B cell (primary cell): Measurements from ENCODE around the gene ZNF148. TPM values are rescaled to one million over a fixed set of nuclear protein-coding genes. Genes with fewer than 3 reads are reported as not detected.
"Not testable (repeated sequence)": the region's sequence is repeated elsewhere in the genome, so short reads cannot be mapped to it uniquely, and the experiment has no call there.

Experiments
- ATAC-seq: fragments of 200-7000 bp; cut with Tn5 transposase; one replicate; pipeline ENCODE4 v1.10.0; 2021; ENCODE audit warnings: low read depth, mild to moderate bottlenecking, moderate number of reproducible peaks, moderate library complexity
- CTCF ChIA-PET: fragments of 350-600 bp; sonication (Branson Sonifier 250); formaldehyde crosslinking; loops from one replicate; lab custom pipeline; 2021; ENCODE audit warnings: antibody characterized with exemption, inconsistent platforms; lab: Charles Lee
- POLR2A ChIA-PET: fragments of 350-600 bp; sonication (Branson Sonifier 250); formaldehyde crosslinking; loops from one replicate; lab custom pipeline; 2021; ENCODE audit warnings: antibody characterized with exemption; lab: Charles Lee
- DNase-seq: peaks from one replicate; pipeline ENCODE4 v3.0.0; 2013
- H2AFZ ChIP-seq: 2 replicates; pipeline ENCODE4 v1.6.1; 2012; ENCODE audit warnings: mild to moderate bottlenecking, low read depth, low read length; ENCODE audit not compliant: insufficient read depth, poor library complexity, severe bottlenecking
- H3K27ac ChIP-seq, 2 donors: 1 replicate in 1 of 2; 2 replicates in 1 of 2; pipeline ENCODE4 v1.5.1; 2012 to 2013; ENCODE audit warnings: low read length in 2 of 2, mild to moderate bottlenecking in 2 of 2, moderate library complexity in 1 of 2
- H3K27me3 ChIP-seq, 4 experiments: fragments of 200-600 bp in 1 of 4; sonication (generic) in 1 of 4; replicated peaks in 1 of 4; 1 replicate in 2 of 4; 2 replicates in 2 of 4; pipeline versions ENCODE4 v1.6.1 to v1.7.0; 2013 to 2016; ENCODE audit warnings: low read length in 3 of 4, mild to moderate bottlenecking in 2 of 4, mixed read lengths in 1 of 4, moderate library complexity in 1 of 4; ENCODE audit not compliant: insufficient read depth in 4 of 4, control insufficient read depth in 3 of 4; ENCODE audit errors: control extremely low read depth in 1 of 4
- H3K36me3 ChIP-seq, 2 experiments: replicated peaks in 1 of 2; 1 replicate in 1 of 2; 2 replicates in 1 of 2; pipeline versions ENCODE4 v1.6.1 to v1.7.1; 2013; ENCODE audit warnings: low read length in 1 of 2; ENCODE audit not compliant: insufficient read depth in 2 of 2, control insufficient read depth in 1 of 2; ENCODE audit errors: control extremely low read depth in 1 of 2, extremely low read depth in 1 of 2
- H3K4me1 ChIP-seq, 2 donors: fragments of 200-600 bp in 1 of 2; sonication (generic) in 1 of 2; 1 replicate in 1 of 2; 2 replicates in 1 of 2; pipeline versions ENCODE4 v1.5.1 to v1.6.1; 2013 to 2017; ENCODE audit warnings: low read length in 2 of 2; ENCODE audit not compliant: control insufficient read depth in 2 of 2, insufficient read depth in 2 of 2
- H3K4me2 ChIP-seq: replicated peaks from 2 replicates; pipeline ENCODE3; 2012; ENCODE audit warnings: mild to moderate bottlenecking, low read depth, low read length; ENCODE audit not compliant: poor library complexity, severe bottlenecking
- H3K4me3 ChIP-seq, 5 experiments: fragments of 200-600 bp in 1 of 5; sonication (generic) in 1 of 5; 1 replicate in 3 of 5; 2 replicates in 2 of 5; pipeline versions ENCODE4 v1.5.1 to v1.7.0; 2011 to 2016; ENCODE audit warnings: low read length in 4 of 5, mild to moderate bottlenecking in 4 of 5, low read depth in 2 of 5, control low read depth in 1 of 5, moderate library complexity in 1 of 5; ENCODE audit not compliant: insufficient read depth in 1 of 5; ENCODE audit errors: control extremely low read depth in 1 of 5, extremely low read depth in 1 of 5
- H3K79me2 ChIP-seq: fragments of 200-600 bp; sonication (generic); one replicate; pipeline ENCODE4 v1.6.0; 2016; ENCODE audit warnings: low read length; ENCODE audit not compliant: control insufficient read depth, insufficient read depth
- H3K9ac ChIP-seq: fragments of 200-600 bp; sonication (generic); 2 replicates; pipeline ENCODE4 v1.6.1; 2017; ENCODE audit warnings: mild to moderate bottlenecking, low read length, moderate library complexity
- H3K9me3 ChIP-seq, 3 donors: one replicate each; pipeline versions ENCODE4 v1.6.1 to v1.7.1; 2013; ENCODE audit warnings: low read length in 2 of 3; ENCODE audit not compliant: control insufficient read depth in 2 of 3, insufficient read depth in 1 of 3; ENCODE audit errors: control extremely low read depth in 1 of 3
- H4K20me1 ChIP-seq: 2 replicates; pipeline ENCODE4 v1.6.0; 2012; ENCODE audit warnings: mild to moderate bottlenecking, low read length; ENCODE audit not compliant: insufficient read depth, control insufficient read depth, poor library complexity, severe bottlenecking
- H3K27ac Mint-ChIP-seq: one replicate; pipeline ENCODE4 v1.8.0; 2021; ENCODE audit warnings: mixed read lengths
- H3K27me3 Mint-ChIP-seq: one replicate; pipeline ENCODE4 v1.8.0; 2021; ENCODE audit warnings: mixed read lengths
- H3K4me1 Mint-ChIP-seq: one replicate; pipeline ENCODE4 v1.8.0; 2021; ENCODE audit warnings: mixed read lengths
- H3K4me3 Mint-ChIP-seq: one replicate; pipeline ENCODE4 v1.8.0; 2021; ENCODE audit warnings: mixed read lengths
- H3K9me3 Mint-ChIP-seq: one replicate; pipeline ENCODE4 v1.8.0; 2022; ENCODE audit warnings: mixed read lengths; ENCODE audit not compliant: insufficient read depth
- CTCF ChIP-seq: fragments of 200-600 bp; IDR thresholded peaks from one replicate; pipeline ENCODE4 v1.8.0; 2022; ENCODE audit warnings: antibody characterized with exemption, mild to moderate bottlenecking
- EZH2 ChIP-seq: IDR thresholded peaks from 2 replicates; pipeline ENCODE4 v1.6.1; 2012; ENCODE audit warnings: borderline replicate concordance, low read depth, mild to moderate bottlenecking, moderate library complexity, low read length; ENCODE audit not compliant: insufficient read depth, poor library complexity, severe bottlenecking
- WGBS: methylation state at CpG from one replicate; pipeline ENCODE4 v1.1.5; 2013; ENCODE audit warnings: missing lambda C conversion rate; ENCODE audit not compliant: insufficient coverage; 5-methylcytosine and 5-hydroxymethylcytosine counted together
- intact Hi-C: fragments of 100-400 bp; cut with micrococcal nuclease; formaldehyde crosslinking; loops from one replicate; pipeline ENCODE4 v1.10.0; 2022
- polyA plus RNA-seq: library from polyadenylated mRNA; depleted of rRNA; stranded (reverse); fragments of >200 nt; gene quantifications from 2 replicates; pipeline ENCODE4 v1.2.3, GENCODE V29; 2012
- total RNA-seq, 2 donors: library from RNA; stranded (reverse); fragments of 120-200 nt in 1 of 2; gene quantifications; 1 replicate in 1 of 2; 2 replicates in 1 of 2; pipeline versions ENCODE4 v1.2.3 to v1.2.4, GENCODE V29; 2013 to 2022

Gene ZNF148
- total and polyA plus RNA-seq, 2 donors (not counting 1 experiment from before 2014, with no cell fraction given), result 8.1 to 71.5 TPM

- Histone ChIP-seq H3K4me1 (no peaks in the 10 kb centered on the region), H3K27ac (no peak overlapping the region), H3K4me3 (no peak overlapping the region), H3K9me3 (peaks cover 0 to 3% (median 1%) of the 10 kb centered on the region in 3 donors), H3K9ac (no peak overlapping the region), H4K20me1 (no peaks in the 10 kb centered on the region), H3K36me3 (no peaks in the 10 kb centered on the region), H3K27me3 (peaks cover 0 to 4% (median 0%) of the 10 kb centered on the region in 4 experiments), H3K4me2 (no peak overlapping the region), H2AFZ (no peak overlapping the region), H3K79me2 (no peaks in the 10 kb centered on the region)
- Mint-ChIP-seq H3K9me3 (peaks cover 11% of the 10 kb centered on the region), H3K27me3 (peaks cover 21% of the 10 kb centered on the region), H3K27ac (no peak overlapping the region), H3K4me1 (peaks cover 2% of the 10 kb centered on the region), H3K4me3 (no peak overlapping the region)
- no peak for TF ChIP-seq CTCF
- no peak for TF ChIP-seq EZH2
- ATAC-seq, result no peak
- 51% methylated on average over 2 of the region's 2 CpGs for WGBS
- intact Hi-C loops, result no loop called here
- POLR2A ChIA-PET, result no interaction called here
- CTCF ChIA-PET, result no interaction called here
- DNase-seq, result no peak
Measured at GRCh38 chr3:125406070-125406469, 30.9 kb upstream of the ZNF148 start.

- Mint-ChIP-seq H3K27me3 (peaks cover 24% of the 10 kb centered on the region), H3K9me3 (peaks cover 11% of the 10 kb centered on the region)
- intact Hi-C loops, H3K27ac Mint-ChIP-seq, H3K27me3 ChIP-seq, H3K27ac ChIP-seq, H3K4me3 ChIP-seq, POLR2A ChIA-PET, H3K4me3 Mint-ChIP-seq, CTCF ChIA-PET, H3K4me2 ChIP-seq, DNase-seq, H3K4me1 ChIP-seq, H3K9ac ChIP-seq, ATAC-seq, H3K9me3 ChIP-seq, H3K4me1 Mint-ChIP-seq, H4K20me1 ChIP-seq, H2AFZ ChIP-seq, H3K79me2 ChIP-seq, H3K36me3 ChIP-seq: not testable (repeated sequence)
- WGBS, result no CpG with 5 or more reads among the region's 4 CpGs
Measured at GRCh38 chr3:125405515-125405914, 30.4 kb upstream of the ZNF148 start.
